GM12878 (cell line): ENCODE measurements around the gene CCDC172. TPM values are rescaled to one million over a fixed set of nuclear protein-coding genes. Genes with fewer than 3 reads are reported as not detected.

Experiments
- ATAC-seq: fragments of 200-7000 bp; cut with Tn5 transposase; 3 replicates; pipeline ENCODE4 v1.9.1; 2020; ENCODE audit warnings: mild to moderate bottlenecking, moderate library complexity
- BruUV-seq: library from RNA; stranded (reverse); fragments of 400-500 nt; replicated peaks from 2 replicates; lab custom pipeline; 2021; lab: Mats Ljungman, UMichigan
- CTCF ChIA-PET: fragments of 300-600 bp; sonication (Branson Sonifier 250); formaldehyde crosslinking; extraction: SDS; loops from one replicate; lab custom pipeline; 2021; ENCODE audit warnings: inconsistent platforms; lab: Yijun Ruan, JAX
- POLR2A ChIA-PET: fragments of 350-600 bp; formaldehyde crosslinking; extraction: SDS; loops from one replicate; lab custom pipeline; 2021; ENCODE audit warnings: inconsistent platforms; lab: Charles Lee
- RAD21 ChIA-PET: fragments of 300-600 bp; sonication (Branson Sonifier 250); formaldehyde crosslinking; loops from one replicate; lab custom pipeline; 2023; ENCODE audit warnings: antibody characterized with exemption; ENCODE audit not compliant: unreplicated experiment; lab: Charles Lee
- SMC1A ChIA-PET: fragments of 300-600 bp; sonication (Branson Sonifier 250); formaldehyde crosslinking; loops from one replicate; lab custom pipeline; 2023; ENCODE audit not compliant: unreplicated experiment, uncharacterized antibody; lab: Charles Lee
- DNase-seq: peaks from one replicate; pipeline ENCODE4 v3.0.0-alpha.2; 2011; ENCODE audit warnings: low read depth, low spot score
- FAIRE-seq: peaks from 3 replicates; lab custom pipeline; 2011; peaks lifted over from hg19 to GRCh38; lab: Jason Lieb, UNC
- H2AFZ ChIP-seq: 2 replicates; pipeline ENCODE4 v1.6.0; 2011; ENCODE audit warnings: low read depth, low read length, control low read depth; ENCODE audit not compliant: control insufficient read depth
- H3K27ac ChIP-seq: 2 replicates; pipeline ENCODE4 v1.5.1; 2011; ENCODE audit warnings: control low read depth; ENCODE audit not compliant: control insufficient read depth, insufficient read depth
- H3K27me3 ChIP-seq, 2 experiments: replicated peaks in 1 of 2; 2 replicates each; pipeline versions ENCODE4 v1.6.0 to v1.6.1; 2011; ENCODE audit warnings: low read length in 1 of 2; ENCODE audit not compliant: control insufficient read depth in 2 of 2, insufficient read depth in 2 of 2
- H3K36me3 ChIP-seq, 2 experiments: 2 replicates each; pipeline ENCODE4 v1.5.1; 2011; ENCODE audit warnings: low read length in 1 of 2; ENCODE audit not compliant: control insufficient read depth in 2 of 2, insufficient read depth in 2 of 2
- H3K4me1 ChIP-seq: 2 replicates; pipeline ENCODE4 v1.6.1; 2011; ENCODE audit warnings: mild to moderate bottlenecking, low read length, moderate library complexity, mixed read lengths; ENCODE audit not compliant: control insufficient read depth, insufficient read depth
- H3K4me2 ChIP-seq: 2 replicates; pipeline ENCODE4 v1.6.0; 2011; ENCODE audit warnings: control low read depth; ENCODE audit not compliant: control insufficient read depth, insufficient read depth
- H3K4me3 ChIP-seq: fragments of 200-600 bp; sonication (generic); 2 replicates; pipeline ENCODE4 v1.5.1; 2016
- H3K79me2 ChIP-seq: 2 replicates; pipeline ENCODE4 v1.6.0; 2011; ENCODE audit warnings: low read length; ENCODE audit not compliant: control insufficient read depth, insufficient read depth
- H3K9ac ChIP-seq: 2 replicates; pipeline ENCODE4 v1.8.0; 2011; ENCODE audit warnings: low read length, control low read depth, mixed read lengths; ENCODE audit not compliant: control insufficient read depth, insufficient read depth
- H3K9me3 ChIP-seq: replicated peaks from 3 replicates; pipeline ENCODE4 v1.5.1; 2011; ENCODE audit warnings: mild to moderate bottlenecking, low read length; ENCODE audit not compliant: control insufficient read depth, insufficient read depth
- H4K20me1 ChIP-seq: 2 replicates; pipeline ENCODE4 v1.6.0; 2011; ENCODE audit not compliant: control insufficient read depth, insufficient read depth
- BRCA1 ChIP-seq: IDR thresholded peaks from 2 replicates; pipeline ENCODE4 v1.6.1; 2011; ENCODE audit warnings: low read depth, low read length, improper control_type of control experiment
- CEBPZ ChIP-seq: fragments of 150-350 bp; IDR thresholded peaks from 2 replicates; pipeline ENCODE4 v1.6.1; 2016; ENCODE audit warnings: low read depth, low read length
- CHD1 ChIP-seq: IDR thresholded peaks from 2 replicates; pipeline ENCODE4 v1.6.1; 2012; ENCODE audit warnings: low read depth, low read length, improper control_type of control experiment
- EZH2 ChIP-seq: IDR thresholded peaks from 2 replicates; pipeline ENCODE4 v1.6.1; 2012; ENCODE audit warnings: low read depth, mild to moderate bottlenecking, control low read depth, inconsistent platforms, low read length, borderline replicate concordance; ENCODE audit not compliant: control insufficient read depth
- KDM1A ChIP-seq: fragments of 200-600 bp; sonication (generic); IDR thresholded peaks from 2 replicates; pipeline ENCODE4 v1.6.1; 2016; ENCODE audit warnings: borderline replicate concordance
- NFYB ChIP-seq: IDR thresholded peaks from 2 replicates; pipeline ENCODE4 v1.6.1; 2011; ENCODE audit warnings: low read depth, mild to moderate bottlenecking, low read length, improper control_type of control experiment, moderate library complexity; ENCODE audit not compliant: insufficient read depth
- PKNOX1 ChIP-seq: fragments of 450-650 bp; IDR thresholded peaks from 2 replicates; pipeline ENCODE4 v1.6.1; 2016; ENCODE audit warnings: mild to moderate bottlenecking
- POLR2AphosphoS5 ChIP-seq: IDR thresholded peaks from 2 replicates; pipeline ENCODE4 v1.6.1; 2011; ENCODE audit warnings: mild to moderate bottlenecking, low read length, inconsistent platforms
- RCOR1 ChIP-seq: conservative IDR thresholded peaks from 2 replicates; pipeline ENCODE4 v1.6.1; 2012; ENCODE audit warnings: low read depth, low read length, improper control_type of control experiment
- STAT1 ChIP-seq: fragments of 450-650 bp; conservative IDR thresholded peaks from 2 replicates; pipeline ENCODE4 v1.6.1; 2014; ENCODE audit warnings: antibody characterized with exemption, mild to moderate bottlenecking
- STAT3 ChIP-seq: IDR thresholded peaks from 2 replicates; pipeline ENCODE4 v1.6.1; 2011; ENCODE audit warnings: low read depth, low read length, improper control_type of control experiment
- ZNF384 ChIP-seq: IDR thresholded peaks from 2 replicates; pipeline ENCODE4 v1.6.1; 2012; ENCODE audit warnings: low read depth, mild to moderate bottlenecking, low read length, improper control_type of control experiment, borderline replicate concordance
- WGBS: methylation state at CpG from one replicate; pipeline ENCODE4 v1.1.6; 2016; ENCODE audit warnings: low lambda C conversion rate; ENCODE audit not compliant: insufficient replicate concordance, insufficient coverage; ENCODE audit errors: missing lambda C conversion rate; 5-methylcytosine and 5-hydroxymethylcytosine counted together
- in situ Hi-C: fragments of 300-500 bp; cut with MboI; formaldehyde crosslinking; loops from 9 replicates; pipeline ENCODE4 v1.14.3; 2018; ENCODE audit warnings: mixed read lengths
- intact Hi-C: fragments of 100-400 bp; cut with micrococcal nuclease; formaldehyde crosslinking; loops from one replicate; pipeline ENCODE4 v1.14.2; 2022; ENCODE audit not compliant: unreplicated experiment
- polyA plus RNA-seq, 11 experiments: library from polyadenylated mRNA; depleted of rRNA in 4 of 11; unstranded in 6 of 11; stranded (reverse) in 5 of 11; fragments of >200 nt; fragmentation: Nextera tagmentation in 4 of 11; fragmentation: Illumina TruSeq in 1 of 11; extraction: Ambion mirVana in 4 of 11; extraction: Trizol in 1 of 11; gene quantifications; 1 replicate in 1 of 11; 2 replicates in 10 of 11; pipeline versions ENCODE4 v1.2.1 to v1.2.3, GENCODE V29; 2011 to 2016; ENCODE audit warnings: inconsistent platforms in 2 of 11, missing spikeins in 2 of 11, low read depth in 1 of 11
- total RNA-seq, 4 experiments: library from RNA; depleted of rRNA in 3 of 4; stranded (reverse); fragments of >200 nt in 3 of 4; fragmentation: Illumina TruSeq in 1 of 4; extraction: Trizol in 1 of 4; gene quantifications; 2 replicates each; pipeline versions ENCODE4 v1.2.1 to v1.2.3, GENCODE V29; 2013 to 2021

Gene CCDC172
- total and polyA plus RNA-seq, 10 of the 15 experiments (the other 5 are each of a cell fraction or from before 2014, with no cell fraction given): not detected

DNA sequence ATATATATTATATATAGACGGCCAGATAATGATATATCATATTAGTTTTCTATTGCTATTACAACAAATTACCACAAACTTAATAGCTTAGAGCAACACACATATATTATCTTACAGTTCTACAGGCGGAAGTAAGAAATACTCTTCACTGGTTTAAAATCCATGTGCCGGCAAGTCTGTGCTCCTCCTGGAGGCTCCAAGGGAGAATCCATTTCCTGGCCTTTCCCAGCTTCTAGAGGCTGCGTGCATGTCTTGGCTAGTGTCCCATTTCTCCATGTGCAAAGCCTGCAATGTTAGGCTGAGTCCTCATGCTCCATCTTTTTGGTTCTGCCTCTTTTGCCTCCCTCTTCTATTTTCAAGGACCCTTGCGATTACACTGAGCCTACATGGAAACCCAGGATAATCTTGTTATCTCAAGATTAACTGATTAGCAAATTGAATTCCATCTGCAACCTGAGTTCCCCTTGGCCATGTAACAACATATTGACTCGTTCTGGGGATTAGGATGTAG, 79.5 kb downstream of the CCDC172 start:
- ChIA-PET RAD21 (no interaction called here), SMC1A (no interaction called here), POLR2A (no interaction called here), CTCF (no interaction called here)
- 44% methylated on average over 6 of the region's 6 CpGs for WGBS
- Histone ChIP-seq H3K36me3 (no peaks in the 10 kb centered on the region), H2AFZ (no peak overlapping the region), H3K9ac (no peak overlapping the region), H3K4me2 (no peak overlapping the region), H3K4me3 (no peak overlapping the region), H3K79me2 (no peaks in the 10 kb centered on the region), H4K20me1 (no peaks in the 10 kb centered on the region), H3K27ac (no peak overlapping the region), H3K27me3 (no peaks in the 10 kb centered on the region), H3K4me1 (no peaks in the 10 kb centered on the region), H3K9me3 (no peaks in the 10 kb centered on the region)
- no TSS peak for BruUV-seq
- DNase-seq (no peak), FAIRE-seq (no peak), ATAC-seq (no peak)
- intact Hi-C loops (no loop called here), in situ Hi-C loops (no loop called here)
- TF ChIP-seq BRCA1 (no peak), KDM1A (no peak), EZH2 (no peak), STAT1 (no peak), STAT3 (no peak), NFYB (no peak), CHD1 (no peak), ZNF384 (no peak), CEBPZ (no peak), RCOR1 (no peak), POLR2AphosphoS5 (no peak), PKNOX1 (no peak)
